Activated T-cell treated with anti-CD3 and anti-CD28 coated beads, Interleukin-2, amount 50 U/mL, for 4 hours (primary cell): ENCODE results near the gene KIAA1549. TPM values are rescaled to one million over a fixed set of nuclear protein-coding genes. Genes with fewer than 3 reads are reported as not detected.

Experiments
- ATAC-seq, 2 donors: fragments of 200-7000 bp; cut with Tn5 transposase; one replicate each; pipeline ENCODE4 v1.10.0; 2021
- DNase-seq: peaks from one replicate; pipeline ENCODE4 v3.0.0-alpha.2; 2020
- H3K27me3 Mint-ChIP-seq: one replicate; pipeline ENCODE4 v1.8.0; 2021; ENCODE audit warnings: low read depth, mixed read lengths
- H3K36me3 Mint-ChIP-seq: one replicate; pipeline ENCODE4 v1.8.0; 2022; ENCODE audit warnings: mixed read lengths; ENCODE audit not compliant: insufficient read depth
- H3K4me1 Mint-ChIP-seq: one replicate; pipeline ENCODE4 v1.8.0; 2021; ENCODE audit warnings: low read depth, mixed read lengths
- H3K4me3 Mint-ChIP-seq: one replicate; pipeline ENCODE4 v1.8.0; 2021; ENCODE audit warnings: mild to moderate bottlenecking, moderate library complexity, mixed read lengths
- H3K9me3 Mint-ChIP-seq: one replicate; pipeline ENCODE4 v1.8.0; 2021; ENCODE audit warnings: mixed read lengths
- total RNA-seq, 3 donors: library from RNA; stranded (reverse); gene quantifications; one replicate each; pipeline ENCODE4 v1.2.1, GENCODE V29; 2021

KIAA1549 gene
- total RNA-seq, 3 donors from 2014 or later: 0.27 to 0.53 (median 0.46) TPM

GRCh38 chr7:138918176-138918575 is 63.0 kb downstream of the KIAA1549 start:
- Mint-ChIP-seq H3K9me3 (no peaks in the 10 kb centered on the region), H3K36me3 (no peaks in the 10 kb centered on the region), H3K27me3 (peaks cover 5% of the 10 kb centered on the region), H3K4me3 (no peak overlapping the region), H3K4me1 (peaks cover 10% of the 10 kb centered on the region)
- DNase-seq (no peak), ATAC-seq (no peak)

- Mint-ChIP-seq H3K4me3 (no peak overlapping the region), H3K27me3 (peaks cover 5% of the 10 kb centered on the region), H3K9me3 (no peaks in the 10 kb centered on the region), H3K36me3 (no peaks in the 10 kb centered on the region), H3K4me1 (peaks cover 10% of the 10 kb centered on the region)
- ATAC-seq (no peak), DNase-seq (no peak)
These were observed 63.4 kb downstream of the KIAA1549 start for GRCh38 chr7:138917771-138918170.

- Mint-ChIP-seq H3K4me3 (no peak overlapping the region), H3K36me3 (no peaks in the 10 kb centered on the region), H3K4me1 (peaks cover 10% of the 10 kb centered on the region), H3K9me3 (no peaks in the 10 kb centered on the region), H3K27me3 (peaks cover 5% of the 10 kb centered on the region)
- no peak for ATAC-seq
- no peak for DNase-seq
These were observed 64.5 kb downstream of the KIAA1549 start for GRCh38 chr7:138916731-138917130.

DNA sequence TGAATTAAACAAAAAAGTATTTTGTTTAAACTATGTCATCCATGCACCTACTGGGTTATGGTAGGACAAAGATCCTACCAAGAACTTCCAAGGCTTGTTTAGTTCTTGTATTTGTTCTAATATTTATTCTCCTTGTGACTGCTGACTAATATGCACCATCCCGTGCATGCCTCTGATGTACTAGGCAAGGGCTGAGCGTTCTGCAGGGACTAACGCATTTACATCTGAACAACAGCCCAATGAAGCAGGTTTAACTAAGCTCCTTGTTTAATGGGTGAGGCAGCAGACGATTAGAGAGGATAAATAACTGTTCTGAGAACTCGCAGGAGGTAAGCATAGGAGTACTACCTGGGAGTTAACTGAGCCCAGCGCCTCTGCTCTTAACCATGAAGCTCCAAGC is 64.9 kb downstream of the KIAA1549 start:
- Mint-ChIP-seq H3K4me1 (peaks cover 10% of the 10 kb centered on the region), H3K27me3 (peaks cover 5% of the 10 kb centered on the region), H3K36me3 (no peaks in the 10 kb centered on the region), H3K9me3 (no peaks in the 10 kb centered on the region), H3K4me3 (no peak overlapping the region)
- DNase-seq: no peak
- ATAC-seq: no peak

DNA sequence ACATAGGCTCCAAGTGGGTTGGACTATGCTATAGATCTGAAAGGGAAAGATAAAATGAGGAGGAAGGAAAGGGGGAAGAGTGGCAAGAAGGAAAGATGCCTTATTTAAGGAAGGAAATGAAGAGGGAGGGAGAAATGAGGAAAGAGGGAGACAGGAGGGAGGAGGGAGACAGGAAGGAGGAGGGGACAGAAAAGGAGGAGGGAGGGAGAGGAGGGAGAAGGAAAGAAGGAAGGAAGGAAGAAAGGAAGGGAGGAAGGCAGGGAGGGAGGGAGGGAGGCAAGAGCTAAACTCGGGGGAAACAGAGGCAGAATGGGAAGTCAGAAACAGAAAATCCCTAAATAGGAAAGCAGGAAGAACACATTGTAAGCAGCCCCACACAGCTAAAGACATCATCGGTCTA is 67.4 kb downstream of the KIAA1549 start:
- Mint-ChIP-seq H3K36me3 (no peaks in the 10 kb centered on the region), H3K4me1 (peaks cover 1% of the 10 kb centered on the region), H3K4me3 (no peak overlapping the region), H3K9me3 (no peaks in the 10 kb centered on the region), H3K27me3 (peaks cover 5% of the 10 kb centered on the region)
- DNase-seq (no peak), ATAC-seq (no peak)

GRCh38 chr7:138911007-138911406 is 70.2 kb downstream of the KIAA1549 start:
- H3K4me1 Mint-ChIP-seq: no peaks in the 10 kb centered on the region
- no peak overlapping the region for H3K4me3 Mint-ChIP-seq
- H3K9me3 Mint-ChIP-seq: no peaks in the 10 kb centered on the region
- no peak for ATAC-seq
- DNase-seq: no peak
- H3K36me3 Mint-ChIP-seq: no peaks in the 10 kb centered on the region
- peaks cover 13% of the 10 kb centered on the region for H3K27me3 Mint-ChIP-seq

DNA sequence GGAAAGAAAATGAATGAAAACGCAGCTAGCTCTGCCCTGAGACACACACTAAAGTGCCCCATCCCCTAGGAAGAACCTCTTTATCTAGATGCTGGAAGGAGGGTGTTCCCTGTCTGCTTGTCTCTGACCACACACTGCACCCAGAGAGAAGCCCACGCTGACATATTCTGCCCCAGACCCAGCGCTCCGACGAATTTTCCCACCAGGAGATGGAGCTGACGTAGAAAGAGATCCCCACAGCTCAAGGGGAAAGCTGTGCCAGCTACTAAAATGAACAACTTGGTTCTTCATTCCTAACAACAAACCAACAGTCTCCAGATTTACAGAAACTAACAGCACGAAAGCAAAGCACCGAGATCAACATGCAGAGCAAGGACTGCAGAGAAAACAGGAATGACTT is 73.3 kb downstream of the KIAA1549 start:
- Mint-ChIP-seq H3K9me3 (no peaks in the 10 kb centered on the region), H3K4me1 (peaks cover 19% of the 10 kb centered on the region), H3K36me3 (no peaks in the 10 kb centered on the region), H3K27me3 (peaks cover 10% of the 10 kb centered on the region), H3K4me3 (no peak overlapping the region)
- DNase-seq (no peak), ATAC-seq (no peak)

GRCh38 chr7:138907201-138907847 is 73.9 kb downstream of the KIAA1549 start:
- no peak for ATAC-seq
- no peak for DNase-seq
- Mint-ChIP-seq H3K27me3 (peaks cover 10% of the 10 kb centered on the region), H3K4me3 (no peak overlapping the region), H3K36me3 (no peaks in the 10 kb centered on the region), H3K9me3 (no peaks in the 10 kb centered on the region), H3K4me1 (peaks cover 24% of the 10 kb centered on the region)

DNA sequence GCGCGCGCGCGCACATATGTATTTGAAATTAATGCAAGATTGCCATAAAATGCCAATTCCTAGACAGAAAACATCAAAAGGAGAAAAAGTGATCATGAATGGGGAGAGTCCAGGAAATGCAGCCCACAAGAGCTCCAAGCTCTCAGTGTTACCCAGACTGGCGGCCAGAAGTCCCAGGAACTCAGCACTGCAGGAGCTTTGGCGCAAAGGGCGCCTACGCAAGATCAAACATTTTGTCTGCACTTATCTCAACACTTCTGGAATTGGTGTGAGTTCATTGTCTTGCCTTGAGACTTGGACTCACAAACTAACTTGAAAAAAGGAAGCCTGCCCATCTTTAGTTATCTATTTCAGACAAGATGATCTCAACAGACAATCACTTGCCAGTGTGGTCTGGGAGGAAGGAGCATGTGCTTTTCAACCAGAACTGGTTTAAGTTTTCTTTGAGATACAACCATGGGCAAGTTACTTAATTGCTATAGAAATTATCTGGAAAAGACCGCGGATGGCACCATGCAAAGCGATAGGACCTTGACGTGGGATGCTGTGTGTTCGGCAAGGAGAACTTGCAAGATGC is 77.2 kb downstream of the KIAA1549 start:
- DNase-seq: no peak
- Mint-ChIP-seq H3K4me3 (peak overlapping the region; percentile 79), H3K9me3 (no peaks in the 10 kb centered on the region), H3K36me3 (no peaks in the 10 kb centered on the region), H3K4me1 (peaks cover 33% of the 10 kb centered on the region), H3K27me3 (peaks cover 13% of the 10 kb centered on the region)
- ATAC-seq: no peak

DNA sequence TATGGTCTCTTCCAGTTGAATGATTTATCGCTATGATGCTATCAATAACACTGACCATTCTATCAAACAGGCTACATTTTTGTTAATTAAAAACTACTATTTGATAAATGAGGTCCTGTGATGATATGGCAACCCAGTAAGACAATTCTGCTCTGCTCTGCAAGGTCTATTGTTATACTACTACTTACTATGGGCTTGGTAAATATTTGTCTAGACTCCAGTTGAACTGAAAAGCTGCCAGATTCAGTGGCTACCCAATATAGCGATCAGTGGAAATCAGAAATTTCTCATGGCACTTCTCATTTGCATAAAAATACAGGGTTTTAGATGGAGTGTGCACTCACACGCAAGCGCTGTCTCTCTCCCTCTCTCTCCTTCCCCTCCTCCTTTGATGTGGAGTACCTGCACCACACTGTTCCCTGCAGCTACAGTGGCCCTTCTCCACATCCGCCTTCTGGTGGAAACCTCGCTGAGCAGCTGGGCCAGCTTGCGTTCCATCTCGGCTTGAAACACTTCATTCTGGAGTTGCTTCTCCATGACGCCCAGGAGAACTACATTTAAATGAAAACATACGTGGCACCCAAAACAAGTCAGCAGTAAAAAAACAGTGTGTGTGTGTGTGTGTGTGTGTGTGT is 77.9 kb downstream of the KIAA1549 start:
- Mint-ChIP-seq H3K36me3 (no peaks in the 10 kb centered on the region), H3K27me3 (peaks cover 13% of the 10 kb centered on the region), H3K4me3 (peak overlapping the region; percentile 79), H3K4me1 (peaks cover 40% of the 10 kb centered on the region), H3K9me3 (no peaks in the 10 kb centered on the region)
- peak; percentile 96 to 97 for ATAC-seq
- peak; percentile 47 for DNase-seq

GRCh38 chr7:138902161-138902560 is 79.0 kb downstream of the KIAA1549 start:
- Mint-ChIP-seq H3K4me1 (peaks cover 48% of the 10 kb centered on the region), H3K36me3 (no peaks in the 10 kb centered on the region), H3K9me3 (no peaks in the 10 kb centered on the region), H3K27me3 (peaks cover 11% of the 10 kb centered on the region), H3K4me3 (peak overlapping the region; percentile 60)
- ATAC-seq: no peak
- peak; percentile 12 for DNase-seq

- H3K36me3 Mint-ChIP-seq: no peaks in the 10 kb centered on the region
- H3K4me3 Mint-ChIP-seq: no peak overlapping the region
- ATAC-seq (no peak), DNase-seq (no peak)
- peaks cover 7% of the 10 kb centered on the region for H3K27me3 Mint-ChIP-seq
- H3K9me3 Mint-ChIP-seq: no peaks in the 10 kb centered on the region
- H3K4me1 Mint-ChIP-seq: peaks cover 48% of the 10 kb centered on the region
These were observed 81.0 kb downstream of the KIAA1549 start for GRCh38 chr7:138900035-138900828.

DNA sequence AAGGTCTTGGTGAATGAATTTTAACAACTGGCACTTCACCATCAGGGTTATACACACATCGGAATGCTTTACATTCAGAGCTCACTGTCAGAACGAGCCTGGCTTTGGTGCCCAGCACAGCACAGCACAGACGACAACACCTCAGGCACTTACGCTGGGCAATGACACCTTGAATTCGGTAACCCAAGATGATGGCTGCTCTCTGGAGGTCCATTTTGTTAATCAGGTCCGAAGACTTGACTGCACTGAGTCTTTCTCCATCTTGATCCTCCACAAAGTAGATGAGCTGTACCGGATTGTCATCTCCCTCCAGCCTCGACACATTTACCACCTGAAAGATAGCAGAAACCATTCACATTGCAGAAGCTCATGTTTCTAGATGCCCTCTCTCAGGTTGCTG is 82.4 kb downstream of the KIAA1549 start:
- Mint-ChIP-seq H3K4me1 (peaks cover 38% of the 10 kb centered on the region), H3K9me3 (no peaks in the 10 kb centered on the region), H3K36me3 (no peaks in the 10 kb centered on the region), H3K4me3 (no peak overlapping the region), H3K27me3 (peaks cover 17% of the 10 kb centered on the region)
- no peak for DNase-seq
- ATAC-seq: no peak

- Mint-ChIP-seq H3K4me1 (peaks cover 33% of the 10 kb centered on the region), H3K27me3 (peaks cover 17% of the 10 kb centered on the region), H3K9me3 (no peaks in the 10 kb centered on the region), H3K4me3 (no peak overlapping the region), H3K36me3 (no peaks in the 10 kb centered on the region)
- DNase-seq (no peak), ATAC-seq (peak; percentile 79 to 80)
These were observed 82.9 kb downstream of the KIAA1549 start for GRCh38 chr7:138898255-138898654.
